ENCODE results near the gene AMDHD2. TPM values are rescaled to one million over a fixed set of nuclear protein-coding genes. Genes with fewer than 3 reads are reported as not detected.
"Not testable (repeated sequence)": the region's sequence is repeated elsewhere in the genome, so short reads cannot be mapped to it uniquely, and the experiment has no call there.

AMDHD2 gene
- total RNA-seq, 2 experiments from 2014 or later = 45.8 to 60.7 TPM

DNA sequence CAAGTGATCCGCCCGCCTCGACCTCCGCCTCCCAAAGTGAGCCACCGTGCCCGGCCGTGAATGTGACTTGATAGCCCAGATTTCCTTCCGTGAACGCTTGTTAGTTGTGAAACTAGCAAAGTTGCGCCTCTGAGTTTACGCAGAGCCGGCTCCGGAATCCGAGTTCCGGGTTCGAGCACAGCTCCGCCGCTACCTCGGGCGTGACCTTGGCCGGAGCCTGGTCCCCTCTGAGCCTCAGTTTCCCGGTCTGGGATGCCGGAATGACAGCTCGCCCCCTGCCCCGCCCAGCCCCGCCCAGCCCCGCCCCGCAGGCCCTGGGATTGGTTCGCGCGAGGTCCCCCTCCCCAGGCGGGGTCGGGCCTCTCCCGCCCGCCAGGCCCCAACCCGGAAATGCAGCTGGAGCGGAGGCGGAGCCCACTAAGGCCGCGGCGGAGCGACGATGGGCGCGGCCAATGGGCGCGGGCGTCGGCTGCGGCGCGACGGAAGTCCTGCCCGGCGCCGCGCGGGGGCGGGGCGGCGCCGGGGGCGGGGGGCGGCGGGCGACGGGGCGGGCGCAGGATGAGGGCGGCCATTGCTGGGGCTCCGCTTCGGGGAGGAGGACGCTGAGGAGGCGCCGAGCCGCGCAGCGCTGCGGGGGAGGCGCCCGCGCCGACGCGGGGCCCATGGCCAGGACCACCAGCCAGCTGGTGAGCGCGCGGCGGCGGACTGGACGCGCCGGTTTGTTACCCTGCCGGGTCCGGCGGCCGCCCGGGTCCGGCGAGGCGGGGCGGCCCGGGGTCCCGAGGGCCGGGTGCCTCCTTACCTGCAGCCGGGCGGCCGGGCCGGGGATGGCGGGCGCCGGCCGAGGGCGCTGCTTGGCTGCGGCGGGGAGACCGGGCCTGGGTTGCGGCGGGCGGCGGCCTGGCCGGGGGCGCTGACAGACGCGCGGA lies 17.5 kb downstream of the AMDHD2 start, which contains the start of gene PDPK1:
TSS of gene PDPK1 (plus strand) at position 571 of the 929 bp plus-strand sequence. CDS start at position 663, 92 bp downstream.
- CTCF ChIA-PET = no interaction called here
- peak within 1 kb of the TSS; percentile 95 for H3K27ac Mint-ChIP-seq
- no peaks in the 10 kb centered on the region for H3K9me3 Mint-ChIP-seq
- peaks cover 5% of the 10 kb centered on the region for H3K36me3 Mint-ChIP-seq (ENCODE audit: low read depth)
- H3K4me3 Mint-ChIP-seq = peak within 1 kb of the TSS; percentile 83
- H3K27me3 Mint-ChIP-seq = no peaks in the 10 kb centered on the region
- POLR2A ChIA-PET = interaction anchor here (0.8 kb wide), 1 partner anchor 1896 kb away, joined by 3 read pairs; no protein-coding TSS in a partner anchor
- peaks cover 46% of the 10 kb centered on the region for H3K4me1 Mint-ChIP-seq
- DNase-seq = peak; percentile 93

DNA sequence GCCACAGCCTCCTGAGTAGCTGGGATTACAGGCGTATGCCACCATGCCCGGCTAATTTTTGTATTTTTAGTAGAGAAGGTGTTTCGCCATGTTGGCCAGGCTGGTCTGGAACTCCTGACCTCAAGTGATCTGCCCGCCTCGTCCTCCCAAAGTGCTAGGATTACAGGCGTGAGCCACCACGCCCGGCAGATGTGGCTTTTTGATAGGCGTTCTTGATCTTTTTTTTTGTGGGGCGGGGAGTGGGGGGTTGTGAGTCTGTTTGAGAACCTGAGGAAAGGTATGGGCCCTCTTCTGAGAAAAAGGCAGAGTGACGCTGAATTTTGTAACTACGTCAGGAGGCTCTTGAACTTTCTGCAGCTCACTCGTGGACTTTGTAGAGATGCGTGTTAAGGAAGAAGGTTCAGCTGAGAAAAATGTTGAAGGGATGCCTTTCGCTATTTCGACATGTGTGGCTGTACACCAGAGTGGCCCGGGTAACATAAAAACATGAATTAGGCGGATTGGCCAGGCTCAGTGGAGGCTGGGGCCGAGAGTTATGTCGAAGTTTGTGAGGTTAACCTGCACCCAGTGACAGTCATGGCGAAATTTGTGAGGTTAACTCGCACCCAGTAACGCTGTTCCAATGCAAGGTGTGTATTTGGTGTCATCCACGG lies 19.1 kb downstream of the AMDHD2 start:
- Mint-ChIP-seq H3K27ac (peak overlapping the region; percentile 36), H3K4me1 (peaks cover 36% of the 10 kb centered on the region), H3K4me3 (peak overlapping the region; percentile 74)
- CTCF ChIA-PET = interaction anchor here (0.6 to 0.7 kb wide), 2 partner anchors 233 to 314 kb away, joined by 3 to 4 read pairs; no protein-coding TSS in a partner anchor
- H3K9me3 Mint-ChIP-seq; DNase-seq; H3K36me3 Mint-ChIP-seq (ENCODE audit: low read depth); POLR2A ChIA-PET; H3K27me3 Mint-ChIP-seq: not testable (repeated sequence)

DNA sequence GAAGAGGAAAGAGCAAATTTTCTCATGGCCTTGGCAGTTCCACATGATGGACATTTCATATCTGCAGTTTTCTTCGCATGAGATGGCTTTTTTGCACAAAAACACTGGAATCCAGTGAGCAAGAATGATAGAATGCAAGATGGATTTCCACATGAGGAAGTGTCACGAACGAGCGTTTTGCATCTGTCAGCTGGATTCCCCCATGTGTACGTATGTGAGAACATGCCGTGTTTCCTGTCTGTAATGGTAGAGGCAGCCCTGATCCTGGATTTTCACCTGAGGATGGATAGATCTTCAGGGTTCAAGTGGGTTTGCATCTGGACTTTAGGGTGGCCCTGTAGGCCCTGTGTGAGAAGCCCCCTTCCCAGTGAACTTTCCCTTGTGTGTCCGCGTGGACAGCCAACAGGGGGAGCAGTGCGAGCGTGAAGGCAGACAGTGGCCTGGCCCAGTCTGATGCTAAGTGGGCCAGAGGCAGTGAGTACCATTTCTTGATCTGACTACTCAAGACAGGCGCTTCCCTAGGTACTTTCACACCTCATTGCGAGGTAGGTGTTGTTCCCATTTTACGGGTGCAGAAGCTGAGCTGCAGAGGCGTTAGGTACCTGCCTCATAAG lies 19.8 kb downstream of the AMDHD2 start:
- POLR2A ChIA-PET; CTCF ChIA-PET; H3K27me3 Mint-ChIP-seq; H3K36me3 Mint-ChIP-seq (ENCODE audit: low read depth); H3K9me3 Mint-ChIP-seq: not testable (repeated sequence)
- peak overlapping the region; percentile 74 for H3K4me3 Mint-ChIP-seq
- DNase-seq = peak; percentile 37
- peaks cover 36% of the 10 kb centered on the region for H3K4me1 Mint-ChIP-seq
- H3K27ac Mint-ChIP-seq = peak overlapping the region; percentile 36

DNA sequence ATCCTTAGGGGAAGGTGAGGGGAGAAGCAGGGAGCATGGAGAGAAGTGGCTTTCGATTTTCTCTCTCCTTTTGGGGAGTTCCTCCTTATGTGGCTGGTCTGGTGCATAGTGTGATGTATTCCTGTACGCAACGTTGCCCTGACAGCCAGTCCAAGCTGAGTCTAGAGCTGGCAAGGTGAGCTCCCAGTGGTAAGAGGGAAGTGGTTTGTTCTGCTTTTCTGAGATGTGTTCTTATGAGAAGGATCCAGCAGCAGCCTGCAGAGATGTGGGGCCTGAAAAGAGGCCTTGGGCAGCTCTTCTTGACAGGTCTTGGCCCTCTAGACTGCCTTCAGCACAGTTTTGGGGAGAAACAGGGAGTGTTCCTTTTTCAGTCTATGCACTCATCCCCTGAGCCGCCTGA lies 20.7 kb downstream of the AMDHD2 start:
- DNase-seq; CTCF ChIA-PET; POLR2A ChIA-PET; H3K36me3 Mint-ChIP-seq (ENCODE audit: low read depth); H3K27me3 Mint-ChIP-seq; H3K9me3 Mint-ChIP-seq; H3K4me3 Mint-ChIP-seq: not testable (repeated sequence)
- H3K27ac Mint-ChIP-seq = peak overlapping the region; percentile 71
- H3K4me1 Mint-ChIP-seq = peaks cover 36% of the 10 kb centered on the region

DNA sequence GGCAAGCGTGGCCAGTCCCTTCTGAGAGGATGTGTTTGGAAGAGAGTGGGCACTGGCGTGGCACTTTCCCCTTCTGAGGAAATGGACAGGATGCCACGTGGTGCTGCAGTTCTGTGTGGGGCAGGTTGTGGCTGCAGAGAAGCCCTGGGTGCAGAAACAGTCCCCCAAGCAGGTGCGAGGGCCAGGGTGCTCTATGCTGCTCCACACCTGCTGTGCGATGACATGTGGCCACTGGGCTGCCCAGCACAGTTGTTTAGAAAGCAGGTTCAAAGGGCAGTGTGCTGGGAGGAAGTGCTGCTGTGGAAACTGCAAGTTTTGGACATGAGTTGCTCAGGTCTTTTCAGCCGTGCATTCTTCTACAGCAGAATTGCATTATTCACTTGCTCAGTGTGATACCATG lies 21.2 kb downstream of the AMDHD2 start:
- DNase-seq; H3K36me3 Mint-ChIP-seq (ENCODE audit: low read depth); H3K4me3 Mint-ChIP-seq; H3K9me3 Mint-ChIP-seq; H3K27me3 Mint-ChIP-seq; CTCF ChIA-PET; POLR2A ChIA-PET: not testable (repeated sequence)
- peak overlapping the region; percentile 71 for H3K27ac Mint-ChIP-seq
- H3K4me1 Mint-ChIP-seq = peaks cover 35% of the 10 kb centered on the region

DNA sequence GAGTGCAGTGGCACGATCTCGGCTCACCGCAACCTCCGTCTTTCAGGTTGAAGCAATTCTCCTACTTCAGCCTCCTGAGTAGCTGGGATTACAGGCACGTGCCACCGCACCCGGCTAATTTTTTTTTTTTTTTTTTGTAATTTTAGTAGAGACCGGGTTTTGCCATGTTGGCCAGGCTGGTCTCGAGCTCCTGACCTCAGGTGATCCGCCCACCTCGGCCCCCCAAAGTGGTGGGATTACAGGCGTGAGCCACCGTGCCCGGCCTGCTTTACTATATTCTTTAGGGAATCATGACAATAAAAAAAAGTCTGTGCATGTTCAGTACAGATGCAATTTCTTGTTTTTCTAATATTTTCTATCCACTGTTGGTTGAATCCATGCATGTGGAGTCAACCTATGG lies 23.6 kb downstream of the AMDHD2 start:
- DNase-seq; H3K36me3 Mint-ChIP-seq (ENCODE audit: low read depth); POLR2A ChIA-PET; H3K27me3 Mint-ChIP-seq; H3K9me3 Mint-ChIP-seq; H3K4me3 Mint-ChIP-seq; H3K27ac Mint-ChIP-seq: not testable (repeated sequence)
- CTCF ChIA-PET = interaction anchor here (0.6 kb wide), 1 partner anchor 121 kb away, joined by 3 read pairs; no protein-coding TSS in a partner anchor
- peaks cover 26% of the 10 kb centered on the region for H3K4me1 Mint-ChIP-seq

DNA sequence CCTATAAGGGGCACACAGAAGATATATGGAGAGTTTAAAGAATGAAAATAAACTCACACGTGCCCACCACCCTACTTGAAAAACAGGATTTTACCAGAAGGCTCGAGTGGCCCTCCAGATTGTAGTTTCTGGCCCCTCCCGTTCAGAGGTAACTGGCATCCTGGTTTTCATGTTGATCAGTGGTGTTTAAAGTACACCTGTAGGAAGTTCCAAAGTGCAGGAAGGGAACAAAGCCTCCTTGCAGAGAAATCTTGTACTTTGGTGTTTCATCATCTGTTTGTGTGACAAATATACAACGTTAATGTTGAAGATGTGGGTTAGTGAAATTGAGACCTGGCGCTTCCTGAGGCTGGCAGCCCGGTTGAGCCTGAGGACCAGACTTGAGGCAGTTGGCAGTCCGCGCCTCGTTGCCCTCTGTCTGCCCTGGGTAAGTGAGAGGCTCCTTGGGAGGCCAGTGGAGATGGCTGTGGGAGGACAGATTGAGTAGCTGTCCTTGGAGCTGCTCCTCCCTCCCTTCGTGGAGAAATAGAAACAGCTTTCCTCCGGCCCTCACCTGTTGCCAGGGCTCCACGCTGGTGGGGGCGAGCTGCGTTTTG lies 30.2 kb downstream of the AMDHD2 start:
- H3K27me3 Mint-ChIP-seq; POLR2A ChIA-PET; H3K4me1 Mint-ChIP-seq; H3K9me3 Mint-ChIP-seq; CTCF ChIA-PET; H3K4me3 Mint-ChIP-seq; DNase-seq; H3K27ac Mint-ChIP-seq; H3K36me3 Mint-ChIP-seq (ENCODE audit: low read depth): not testable (repeated sequence)

DNA sequence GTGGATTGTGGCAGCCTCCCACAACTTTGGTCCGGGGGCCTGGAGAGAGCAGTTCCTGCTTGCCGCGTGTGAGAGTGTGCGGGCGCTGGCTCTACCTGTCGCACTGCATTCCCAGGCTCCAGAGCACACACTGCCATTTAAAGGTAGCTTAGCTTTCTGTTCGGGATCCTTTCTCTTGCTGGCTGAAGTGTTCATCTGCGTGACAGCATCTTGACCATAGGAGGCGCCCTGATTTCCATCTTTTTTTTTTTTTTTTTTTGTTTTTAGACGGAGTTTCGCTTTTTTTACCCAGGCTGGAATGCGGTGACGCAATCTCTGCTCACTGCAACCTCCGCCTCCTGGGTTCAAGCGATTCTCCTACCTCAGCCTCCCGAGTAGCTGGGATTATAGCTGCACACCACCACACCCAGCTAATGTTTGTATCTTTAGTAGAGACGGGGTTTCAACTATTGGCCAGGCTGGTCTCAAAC lies 31.3 kb downstream of the AMDHD2 start:
- DNase-seq; H3K27me3 Mint-ChIP-seq; POLR2A ChIA-PET; H3K36me3 Mint-ChIP-seq (ENCODE audit: low read depth); H3K9me3 Mint-ChIP-seq; H3K4me1 Mint-ChIP-seq; H3K4me3 Mint-ChIP-seq; H3K27ac Mint-ChIP-seq: not testable (repeated sequence)
- CTCF ChIA-PET = interaction anchor here (0.7 kb wide), 1 partner anchor 222 kb away, joined by 3 read pairs; no protein-coding TSS in a partner anchor

DNA sequence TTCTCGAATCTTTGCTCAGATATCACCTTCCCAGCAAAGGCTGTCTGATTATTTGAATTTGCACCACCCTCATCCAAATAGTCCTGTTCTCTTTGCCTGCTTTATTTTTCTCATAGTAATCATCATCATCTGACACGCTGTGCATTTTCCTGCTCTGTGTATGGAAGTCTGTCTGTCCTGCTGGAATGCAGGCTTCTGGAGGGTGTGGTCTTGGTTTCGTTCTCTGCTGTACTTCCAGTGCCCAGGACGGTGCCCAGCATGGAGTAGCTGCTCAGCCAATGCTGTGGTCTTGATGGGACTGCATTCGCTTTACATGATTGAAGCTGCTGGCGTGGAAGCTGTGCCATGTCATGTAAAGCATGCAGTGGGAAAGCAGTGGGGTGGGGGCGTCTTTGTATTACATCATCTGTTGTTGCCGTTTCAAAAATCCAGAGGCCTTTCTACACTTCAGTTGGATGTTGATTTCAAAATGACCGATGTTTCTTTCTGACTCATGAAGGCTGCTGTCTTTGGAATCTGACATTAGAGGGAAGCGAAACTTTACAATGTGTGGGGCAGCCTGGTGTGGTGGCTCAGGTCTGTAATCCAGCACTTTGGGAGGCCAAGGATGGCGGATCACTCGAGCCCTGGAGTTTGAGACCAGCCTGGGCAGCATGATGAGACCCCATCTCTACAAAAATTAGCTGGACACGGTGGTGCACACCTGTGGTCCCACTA lies 34.7 kb downstream of the AMDHD2 start:
- H3K36me3 Mint-ChIP-seq (ENCODE audit: low read depth); POLR2A ChIA-PET; CTCF ChIA-PET; H3K4me3 Mint-ChIP-seq; DNase-seq; H3K9me3 Mint-ChIP-seq; H3K27ac Mint-ChIP-seq; H3K27me3 Mint-ChIP-seq; H3K4me1 Mint-ChIP-seq: not testable (repeated sequence)

DNA sequence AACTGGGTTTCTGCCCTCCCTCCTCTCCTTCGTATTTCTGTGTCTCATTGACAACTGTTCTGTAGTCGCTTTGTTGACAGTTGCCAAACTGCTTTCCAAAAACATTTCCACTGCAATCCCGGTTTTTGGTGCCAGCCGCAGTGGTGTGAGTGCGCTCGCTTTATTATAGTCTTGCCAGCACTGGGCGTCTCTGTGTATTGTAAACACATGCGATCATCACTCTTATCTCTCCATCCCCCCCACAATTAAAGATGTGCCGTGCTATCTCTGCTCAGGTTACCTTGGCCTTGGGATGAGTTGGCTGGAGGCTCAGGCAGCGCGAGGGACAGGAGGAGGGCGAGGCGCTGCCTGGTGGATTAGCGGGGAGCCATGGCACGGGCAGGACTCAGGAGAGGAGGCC lies 37.0 kb downstream of the AMDHD2 start:
- H3K4me3 Mint-ChIP-seq; H3K27ac Mint-ChIP-seq; H3K27me3 Mint-ChIP-seq; DNase-seq; POLR2A ChIA-PET; H3K4me1 Mint-ChIP-seq; CTCF ChIA-PET; H3K36me3 Mint-ChIP-seq (ENCODE audit: low read depth); H3K9me3 Mint-ChIP-seq: not testable (repeated sequence)

DNA sequence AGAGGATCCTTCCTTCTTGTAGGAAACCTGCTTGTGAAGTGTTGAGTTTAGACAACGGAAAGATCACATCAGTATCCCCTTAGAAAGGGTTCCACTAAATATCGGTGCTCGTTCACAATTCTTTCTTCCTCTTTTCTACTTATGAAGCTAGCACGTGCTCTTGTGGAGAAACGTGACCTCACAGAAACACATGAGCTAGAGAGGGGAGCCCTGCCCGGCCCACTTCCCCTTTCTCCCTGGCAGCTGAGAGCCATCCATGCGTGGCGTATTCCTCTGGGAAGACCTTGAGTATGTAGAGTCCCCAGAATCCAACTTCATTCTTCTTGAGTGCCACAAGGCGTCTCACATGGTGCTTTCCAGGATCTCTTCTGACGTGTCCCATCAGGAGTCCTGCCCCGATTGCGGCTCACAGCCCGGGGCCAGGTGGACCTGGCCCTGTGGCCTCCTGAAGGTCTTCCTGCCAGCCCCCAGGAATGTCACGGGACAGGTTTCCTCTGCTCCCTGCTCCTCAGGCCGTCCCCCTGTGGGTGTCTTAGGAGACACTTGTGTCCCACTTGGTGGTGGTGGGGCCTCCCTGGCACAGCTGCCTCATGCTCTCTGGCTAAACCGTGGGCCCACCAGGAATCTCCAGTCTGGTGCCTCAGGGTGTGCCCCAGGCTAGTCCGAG lies 40.1 kb downstream of the AMDHD2 start:
- H3K27ac Mint-ChIP-seq; POLR2A ChIA-PET; H3K36me3 Mint-ChIP-seq (ENCODE audit: low read depth); H3K27me3 Mint-ChIP-seq; H3K4me3 Mint-ChIP-seq; H3K4me1 Mint-ChIP-seq; H3K9me3 Mint-ChIP-seq; CTCF ChIA-PET; DNase-seq: not testable (repeated sequence)

DNA sequence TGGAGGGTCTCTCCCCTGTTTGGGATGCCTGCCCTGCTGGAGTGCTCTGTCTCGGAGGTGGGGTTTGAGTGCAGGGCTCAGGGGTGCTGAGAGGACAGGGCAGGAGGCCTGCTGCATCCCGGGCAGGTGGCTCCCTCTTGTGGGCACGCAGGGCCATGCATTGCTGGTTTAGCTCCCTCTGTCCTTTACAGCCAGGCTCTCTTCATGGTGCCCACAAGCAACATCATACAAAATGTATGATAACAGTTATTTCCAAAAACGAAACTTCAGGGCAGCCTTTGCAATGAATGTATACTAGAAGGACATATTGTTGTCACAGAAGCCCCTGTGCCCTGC lies 40.6 kb downstream of the AMDHD2 start:
- H3K27me3 Mint-ChIP-seq; CTCF ChIA-PET; H3K9me3 Mint-ChIP-seq; H3K4me3 Mint-ChIP-seq; H3K27ac Mint-ChIP-seq; H3K4me1 Mint-ChIP-seq; POLR2A ChIA-PET; H3K36me3 Mint-ChIP-seq (ENCODE audit: low read depth): not testable (repeated sequence)
- DNase-seq = peak; percentile 77

All from activated CD4-positive, alpha-beta T cell treated with anti-CD3 and anti-CD28 coated beads, Interleukin-2, amount 10 ng/mL, durations not matched to agents 7 days and 5 days (primary cell).